Omental fat pad (tissue), 4 donors: Measurements from ENCODE around the gene AMPD3. TPM values are rescaled to one million over a fixed set of nuclear protein-coding genes. Genes with fewer than 3 reads are reported as not detected.

Source experiments
- ATAC-seq: fragments of 150-250 bp; one replicate; pipeline ENCODE4 v1.9.1; 2016; ENCODE audit warnings: mild to moderate bottlenecking, moderate library complexity; ENCODE audit not compliant: low FRiP score
- DNase-seq: peaks from one replicate; pipeline ENCODE4 v3.0.0-alpha.2; 2019; ENCODE audit warnings: low spot score
- total RNA-seq, 4 donors: library from RNA; depleted of rRNA; stranded (reverse); fragments of >200 nt; gene quantifications; one replicate each; pipeline ENCODE4 v1.1.0, GENCODE V29; 2016
- TF ChIP-seq, protein P1 (sequence below), 3 donors: fragments of 450-650 bp; IDR thresholded peaks; one replicate each; pipeline ENCODE4 v1.5.1; 2016 to 2017; ENCODE audit warnings: antibody characterized with exemption in 3 of 3, mild to moderate bottlenecking in 3 of 3, moderate library complexity in 2 of 3

The AMPD3 gene
- total RNA-seq, 4 donors from 2014 or later = 4.4 to 43.3 (median 9.9) TPM

DNA sequence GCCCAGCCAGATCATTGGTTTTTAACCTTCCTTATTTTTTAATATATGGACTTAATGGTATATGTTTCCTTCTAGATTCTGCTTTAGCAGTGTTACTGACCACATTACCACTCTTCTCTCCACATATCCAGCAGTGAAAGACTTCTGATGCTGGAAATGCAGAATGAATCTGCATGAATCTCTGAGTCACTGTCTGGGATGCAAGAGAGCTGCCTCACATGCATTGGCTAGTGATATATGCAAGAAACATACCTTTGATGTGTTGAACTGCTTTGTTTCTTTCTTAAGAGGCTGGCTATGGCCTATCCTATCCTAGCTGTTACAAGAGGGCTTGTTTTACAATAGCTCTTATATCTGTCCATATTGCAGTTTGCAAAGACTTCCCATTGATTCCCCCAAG, 16.6 kb upstream of the AMPD3 start:
- no peak for ATAC-seq

DNA sequence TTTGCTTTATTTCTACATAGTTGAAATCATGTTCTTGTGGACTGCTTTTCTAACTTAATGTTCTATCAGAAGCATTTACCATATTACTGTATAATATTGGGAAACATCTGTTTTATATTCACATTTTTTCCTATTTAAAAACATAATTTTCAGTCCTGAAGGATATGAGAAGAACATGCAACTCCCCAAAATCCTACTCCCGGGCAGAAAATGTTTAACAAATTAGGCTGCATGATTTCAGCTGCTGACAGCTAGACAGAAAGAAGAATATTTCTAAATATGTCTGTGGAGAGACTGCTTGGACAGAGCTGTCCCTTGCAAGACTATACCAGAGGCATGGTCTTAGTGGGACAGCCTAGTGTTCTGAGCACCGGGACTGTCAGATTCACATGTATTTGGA, 15.7 kb upstream of the AMPD3 start:
- ATAC-seq (no peak), DNase-seq (no peak)
- TF ChIP-seq, protein P1, sequence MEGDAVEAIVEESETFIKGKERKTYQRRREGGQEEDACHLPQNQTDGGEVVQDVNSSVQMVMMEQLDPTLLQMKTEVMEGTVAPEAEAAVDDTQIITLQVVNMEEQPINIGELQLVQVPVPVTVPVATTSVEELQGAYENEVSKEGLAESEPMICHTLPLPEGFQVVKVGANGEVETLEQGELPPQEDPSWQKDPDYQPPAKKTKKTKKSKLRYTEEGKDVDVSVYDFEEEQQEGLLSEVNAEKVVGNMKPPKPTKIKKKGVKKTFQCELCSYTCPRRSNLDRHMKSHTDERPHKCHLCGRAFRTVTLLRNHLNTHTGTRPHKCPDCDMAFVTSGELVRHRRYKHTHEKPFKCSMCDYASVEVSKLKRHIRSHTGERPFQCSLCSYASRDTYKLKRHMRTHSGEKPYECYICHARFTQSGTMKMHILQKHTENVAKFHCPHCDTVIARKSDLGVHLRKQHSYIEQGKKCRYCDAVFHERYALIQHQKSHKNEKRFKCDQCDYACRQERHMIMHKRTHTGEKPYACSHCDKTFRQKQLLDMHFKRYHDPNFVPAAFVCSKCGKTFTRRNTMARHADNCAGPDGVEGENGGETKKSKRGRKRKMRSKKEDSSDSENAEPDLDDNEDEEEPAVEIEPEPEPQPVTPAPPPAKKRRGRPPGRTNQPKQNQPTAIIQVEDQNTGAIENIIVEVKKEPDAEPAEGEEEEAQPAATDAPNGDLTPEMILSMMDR (IDR thresholded peaks at IDR 0.05) = no peak

More for the DNA sequence above, 16.6 kb upstream of the AMPD3 start:
- no peak for DNase-seq
- TF ChIP-seq, protein P1 (IDR thresholded peaks at IDR 0.05) = no peak

DNA sequence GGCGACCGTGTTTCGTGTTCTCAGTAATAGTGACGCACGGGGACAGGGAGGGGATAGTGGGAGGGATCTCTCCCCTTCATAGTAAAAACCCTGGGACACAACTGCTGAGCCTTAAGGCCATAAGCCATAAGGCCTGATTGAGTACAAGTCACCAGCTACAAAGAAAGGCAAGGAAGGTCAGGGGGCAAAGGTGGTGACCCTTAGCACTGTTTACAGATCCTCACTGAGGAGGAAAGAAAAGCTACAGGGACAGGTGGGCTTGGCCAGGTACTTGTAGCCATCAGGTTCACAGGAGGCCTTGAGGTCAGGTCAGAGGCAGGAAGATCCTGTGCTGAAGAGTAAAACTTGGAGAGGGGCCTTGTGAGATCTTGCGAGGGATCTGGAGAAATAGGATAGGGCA, 15.1 kb upstream of the AMPD3 start:
- DNase-seq (no peak), ATAC-seq (no peak)
- TF ChIP-seq, protein P1 (IDR thresholded peaks at IDR 0.05) = no peak

DNA sequence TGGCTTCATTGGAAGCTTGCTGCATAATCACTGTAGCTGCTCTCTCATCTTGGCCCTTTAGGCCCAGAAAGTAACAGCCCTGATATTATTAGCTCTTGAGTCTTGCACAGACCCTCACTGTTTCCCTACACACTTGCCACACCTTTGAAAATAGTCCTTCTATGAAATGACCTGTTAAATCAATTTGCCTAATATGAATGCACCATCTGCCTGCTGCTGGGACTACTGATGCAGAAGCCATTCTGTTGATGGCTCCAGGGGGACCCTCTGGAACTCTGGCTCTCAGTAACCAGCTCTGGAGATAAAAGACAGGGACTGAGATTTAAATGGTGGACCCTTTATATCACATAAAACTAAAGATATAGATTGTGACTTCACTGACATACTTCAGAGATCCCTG, 14.7 kb upstream of the AMPD3 start:
- no peak for DNase-seq
- TF ChIP-seq, protein P1 (IDR thresholded peaks at IDR 0.05) = no peak
- ATAC-seq = no peak

DNA sequence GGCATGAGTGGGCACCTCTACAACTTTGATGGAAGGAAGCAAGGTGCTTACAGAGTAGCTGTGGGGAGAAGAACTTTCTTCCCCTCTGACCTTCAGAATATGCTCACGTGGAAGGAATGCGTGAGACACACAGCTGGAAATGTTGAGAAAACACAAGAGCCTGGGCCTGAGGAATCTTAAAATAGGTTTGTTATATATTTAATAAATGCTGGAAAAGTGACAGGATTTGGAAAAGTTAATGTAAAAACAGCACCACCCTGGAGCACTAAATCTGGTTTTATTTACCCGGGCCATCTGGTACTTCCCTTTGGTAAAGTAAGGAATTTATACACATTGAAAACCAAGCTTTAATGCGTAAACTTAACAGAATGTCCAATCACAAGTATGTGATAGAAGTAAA, 14.0 kb upstream of the AMPD3 start:
- DNase-seq (no peak), ATAC-seq (no peak)
- TF ChIP-seq, protein P1 (IDR thresholded peaks at IDR 0.05) = no peak

DNA sequence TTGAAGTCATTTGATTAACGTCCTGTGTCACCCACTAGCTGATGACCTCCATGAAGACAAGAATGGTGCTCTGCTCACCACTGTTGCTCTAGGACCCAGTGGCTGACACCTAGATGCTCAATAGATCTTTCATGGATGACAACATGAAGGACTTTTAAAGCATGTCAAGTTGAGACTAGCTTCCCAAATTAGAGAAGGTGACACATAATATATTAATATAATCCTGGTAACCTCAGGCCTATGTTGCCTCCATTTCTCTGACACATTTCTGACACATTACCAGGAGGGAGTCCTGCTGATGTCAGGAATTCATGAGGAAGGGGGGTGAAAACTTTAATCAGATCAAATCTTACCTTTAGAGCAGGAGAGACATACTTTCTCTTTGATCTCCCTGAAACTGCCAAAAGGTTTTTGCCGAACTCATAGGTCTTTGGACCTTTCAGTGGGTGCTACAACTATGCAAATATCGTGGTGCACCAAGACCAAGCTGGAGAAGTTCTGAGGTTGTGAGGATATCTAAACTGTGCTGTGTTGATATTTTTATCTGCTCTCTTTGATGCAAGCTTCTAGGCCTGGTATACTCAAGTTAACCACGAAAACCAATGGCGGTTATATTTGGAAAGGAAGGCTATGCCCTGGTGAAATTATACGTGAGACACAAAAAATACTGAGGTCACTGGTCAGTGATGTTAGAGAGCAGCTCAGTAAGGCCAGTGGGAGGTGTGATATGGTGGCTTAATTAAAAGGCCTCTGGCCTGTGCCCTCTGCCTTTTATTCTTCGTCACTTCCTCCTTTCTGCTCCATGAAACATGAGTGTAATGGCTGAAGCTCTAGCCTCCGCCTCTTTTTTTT, 13.2 kb upstream of the AMPD3 start:
- TF ChIP-seq, protein P1 (IDR thresholded peaks at IDR 0.05) = no peak
- DNase-seq (no peak), ATAC-seq (no peak)

DNA sequence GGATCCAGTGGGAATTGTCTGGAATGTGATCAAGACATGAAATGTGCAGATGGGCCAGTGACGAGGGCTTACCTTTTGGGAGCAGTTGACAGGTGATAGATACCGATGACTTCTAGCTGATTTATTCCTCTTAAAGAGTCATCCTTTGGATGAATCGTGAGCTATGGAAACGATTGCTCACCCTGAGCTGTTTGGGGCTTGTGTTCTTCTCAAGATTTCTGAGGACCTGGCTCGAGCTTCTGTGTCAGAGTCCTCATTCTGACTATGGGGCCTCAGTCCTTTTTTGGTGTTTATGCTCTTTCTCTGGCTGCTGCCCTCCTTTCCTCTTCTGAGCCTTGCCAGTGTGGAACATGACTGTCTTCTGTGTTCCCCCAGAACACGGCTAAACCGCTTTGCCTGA, 11.9 kb upstream of the AMPD3 start:
- no peak for DNase-seq
- ATAC-seq = no peak
- TF ChIP-seq, protein P1 (IDR thresholded peaks at IDR 0.05) = no peak
